ENCODE results near the gene CHST6. TPM values are rescaled to one million over a fixed set of nuclear protein-coding genes. Genes with fewer than 3 reads are reported as not detected.

CHST6 gene
- total RNA-seq, 2 donors from 2014 or later = not detected

Other genes starting within 250 kb of the CHST6 start
- under 1 TPM in 1 of 2 donors, not detected in 1; 0.58 TPM for gene BCAR1, start 243.8 kb downstream of the CHST6 start, total RNA-seq
- gene CFDP1, start 61.9 kb downstream of the CHST6 start, total RNA-seq = 10 to 100 TPM; 35.1 to 52.3 TPM
- 10 to 100 TPM; 22.6 to 30.8 TPM for gene TMEM170A, start 30.8 kb downstream of the CHST6 start, total RNA-seq
- not detected for gene CHST5, start 40.7 kb upstream of the CHST6 start, total RNA-seq
- gene TMEM231, start 60.8 kb upstream of the CHST6 start, total RNA-seq = 1 to 10 TPM; 2.1 to 3.2 TPM
- gene GABARAPL2, start 70.9 kb upstream of the CHST6 start, total RNA-seq = 10 to 100 TPM; 67.3 to 69.4 TPM
- gene ADAT1, start 127.8 kb upstream of the CHST6 start, total RNA-seq = 10 to 100 TPM; 25.6 to 48.9 TPM
- gene KARS1, start 152.2 kb upstream of the CHST6 start, total RNA-seq = 100 to 1,000 TPM; 153 to 269 TPM
- 10 to 100 TPM; 56.7 to 67.1 TPM for gene TERF2IP, start 152.3 kb upstream of the CHST6 start, total RNA-seq
- gene CPHXL2, start 181.6 kb upstream of the CHST6 start, total RNA-seq = not detected
- not detected for gene DUXB, start 206.0 kb upstream of the CHST6 start, total RNA-seq
- not detected for gene CPHXL, start 231.0 kb upstream of the CHST6 start, total RNA-seq